Type B pancreatic cell (in vitro differentiated cells): ENCODE measurements around the gene FAM184B. TPM values are rescaled to one million over a fixed set of nuclear protein-coding genes. Genes with fewer than 3 reads are reported as not detected.
A peak's percentile ranks its signal among the peaks of the same experiment; 100 is the strongest.

Experiments used
- DNase-seq: peaks from one replicate; pipeline ENCODE4 v3.0.0; 2021; ENCODE audit warnings: mixed read lengths; ENCODE audit not compliant: unreplicated experiment; ENCODE audit errors: extremely low spot score
- H3K27ac Mint-ChIP-seq: 2 replicates; pipeline ENCODE4 v1.8.0; 2021; ENCODE audit warnings: mild to moderate bottlenecking, mixed read lengths
- H3K27me3 Mint-ChIP-seq: 2 replicates; pipeline ENCODE4 v1.8.0; 2021; ENCODE audit warnings: mixed read lengths
- H3K36me3 Mint-ChIP-seq: 2 replicates; pipeline ENCODE4 v1.8.0; 2021; ENCODE audit warnings: mixed read lengths
- H3K4me1 Mint-ChIP-seq: one replicate; pipeline ENCODE4 v1.8.0; 2021; ENCODE audit warnings: mixed read lengths; ENCODE audit not compliant: unreplicated experiment
- H3K4me3 Mint-ChIP-seq: 2 replicates; pipeline ENCODE4 v1.8.0; 2021; ENCODE audit warnings: mild to moderate bottlenecking, mixed read lengths
- H3K9me3 Mint-ChIP-seq: 2 replicates; pipeline ENCODE4 v1.8.0; 2021; ENCODE audit warnings: mixed read lengths
- CTCF ChIP-seq: fragments of 200-600 bp; sonication (generic); conservative IDR thresholded peaks from 2 replicates; pipeline ENCODE4 v1.5.0; 2021; ENCODE audit warnings: antibody characterized with exemption, mild to moderate bottlenecking
- total RNA-seq: library from RNA; stranded (reverse); gene quantifications from 2 replicates; pipeline ENCODE4 v1.2.1, GENCODE V29; 2021; ENCODE audit warnings: low replicate concordance

The FAM184B gene
- total RNA-seq, 1 donor from 2014 or later, result 0.12 TPM

GRCh38 chr4:17701138-17701839 lies 80.1 kb downstream of the FAM184B start:
- peaks cover 4% of the 10 kb centered on the region for H3K27me3 Mint-ChIP-seq
- H3K27ac Mint-ChIP-seq, result no peak overlapping the region
- no peaks in the 10 kb centered on the region for H3K4me1 Mint-ChIP-seq
- peak; percentile 20 for DNase-seq
- H3K36me3 Mint-ChIP-seq, result no peaks in the 10 kb centered on the region
- no peak overlapping the region for H3K4me3 Mint-ChIP-seq
- no peaks in the 10 kb centered on the region for H3K9me3 Mint-ChIP-seq
- TF ChIP-seq CTCF, result no peak

- no peak for DNase-seq
- Mint-ChIP-seq H3K36me3 (no peaks in the 10 kb centered on the region), H3K9me3 (no peaks in the 10 kb centered on the region), H3K4me3 (no peak overlapping the region), H3K4me1 (no peaks in the 10 kb centered on the region), H3K27me3 (peaks cover 4% of the 10 kb centered on the region), H3K27ac (no peak overlapping the region)
- no peak for TF ChIP-seq CTCF
Observed at GRCh38 chr4:17699380-17699779, 82.0 kb downstream of the FAM184B start.

GRCh38 chr4:17698116-17698515 lies 83.3 kb downstream of the FAM184B start:
- H3K27me3 Mint-ChIP-seq, result no peaks in the 10 kb centered on the region

GRCh38 chr4:17695341-17695740 lies 86.1 kb downstream of the FAM184B start:
- H3K27me3 Mint-ChIP-seq, result no peaks in the 10 kb centered on the region
- H3K27ac Mint-ChIP-seq, result no peak overlapping the region
- no peak for DNase-seq
- H3K36me3 Mint-ChIP-seq, result no peaks in the 10 kb centered on the region
- TF ChIP-seq CTCF, result no peak
- no peak overlapping the region for H3K4me3 Mint-ChIP-seq
- H3K9me3 Mint-ChIP-seq, result no peaks in the 10 kb centered on the region
- H3K4me1 Mint-ChIP-seq, result no peaks in the 10 kb centered on the region

More at GRCh38 chr4:17698116-17698515, 83.3 kb downstream of the FAM184B start:
- no peak for TF ChIP-seq CTCF
- Mint-ChIP-seq H3K9me3 (no peaks in the 10 kb centered on the region), H3K27ac (no peak overlapping the region), H3K36me3 (no peaks in the 10 kb centered on the region), H3K4me1 (no peaks in the 10 kb centered on the region), H3K4me3 (no peak overlapping the region)
- DNase-seq, result no peak

DNA sequence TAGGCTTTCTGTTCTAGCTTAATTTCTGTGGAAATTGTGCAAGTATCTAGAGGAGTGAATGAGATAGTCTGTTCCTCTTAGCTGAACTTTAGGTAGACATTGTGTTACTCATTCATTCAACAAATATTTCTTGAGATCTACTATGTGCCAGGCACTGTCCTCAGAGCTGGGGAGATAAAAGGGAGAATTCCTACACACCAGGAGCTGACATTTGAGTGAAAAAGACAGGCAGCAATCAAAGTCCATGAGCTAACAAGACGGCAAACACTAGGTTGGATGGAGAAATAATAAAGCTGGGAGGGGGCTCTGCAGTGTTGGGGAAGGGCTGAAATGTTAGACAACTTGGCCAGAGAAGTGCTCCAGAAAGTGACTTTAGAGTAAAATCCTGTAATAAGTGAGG lies 86.9 kb downstream of the FAM184B start:
- Mint-ChIP-seq H3K27me3 (no peaks in the 10 kb centered on the region), H3K27ac (no peak overlapping the region), H3K36me3 (no peaks in the 10 kb centered on the region), H3K4me1 (no peaks in the 10 kb centered on the region), H3K4me3 (no peak overlapping the region), H3K9me3 (no peaks in the 10 kb centered on the region)
- no peak for TF ChIP-seq CTCF
- no peak for DNase-seq
